Endothelial cell of umbilical vein (primary cell): Measurements from ENCODE around the gene FILIP1L. TPM values are rescaled to one million over a fixed set of nuclear protein-coding genes. Genes with fewer than 3 reads are reported as not detected.

Source experiments
- BruUV-seq: library from RNA; stranded (reverse); fragments of 400-500 nt; replicated peaks from 2 replicates; lab custom pipeline; 2021; lab: Mats Ljungman, UMichigan
- CTCF ChIA-PET: fragments of 300-600, 350-600 bp; sonication (Branson Sonifier 250); formaldehyde crosslinking; loops from one replicate; lab custom pipeline; 2021; ENCODE audit warnings: antibody characterized with exemption, inconsistent platforms; lab: Charles Lee
- POLR2A ChIA-PET: fragments of 300-600, 350-600 bp; sonication (Branson Sonifier 250); formaldehyde crosslinking; loops from one replicate; lab custom pipeline; 2021; ENCODE audit warnings: antibody characterized with exemption, inconsistent platforms; lab: Charles Lee
- DNase-seq: peaks from one replicate; pipeline ENCODE4 v3.0.0-alpha.2; 2011; ENCODE audit warnings: low read depth, low spot score
- FAIRE-seq: peaks from 2 replicates; lab custom pipeline; 2011; peaks lifted over from hg19 to GRCh38; lab: Jason Lieb, UNC
- H2AFZ ChIP-seq: 2 replicates; pipeline ENCODE4 v1.6.0; 2012; ENCODE audit warnings: low read depth, low read length, control low read depth, inconsistent platforms
- H3K27ac ChIP-seq: 2 replicates; pipeline ENCODE4 v1.5.1; 2011; ENCODE audit warnings: low read depth, mild to moderate bottlenecking, control low read depth, low read length, moderate library complexity; ENCODE audit not compliant: insufficient read depth
- H3K27me3 ChIP-seq, 2 experiments: 2 replicates each; pipeline versions ENCODE4 v1.6.0 to v1.6.1; 2011; ENCODE audit warnings: low read length in 2 of 2, mixed read lengths in 1 of 2; ENCODE audit not compliant: control insufficient read depth in 2 of 2, insufficient read depth in 2 of 2
- H3K36me3 ChIP-seq, 2 experiments: 2 replicates in 1 of 2; 3 replicates in 1 of 2; pipeline ENCODE4 v1.5.1; 2011; ENCODE audit warnings: low read length in 2 of 2, mild to moderate bottlenecking in 1 of 2, moderate library complexity in 1 of 2; ENCODE audit not compliant: control insufficient read depth in 2 of 2, insufficient read depth in 2 of 2; ENCODE audit errors: extremely low read depth in 1 of 2
- H3K4me1 ChIP-seq: 3 replicates; pipeline ENCODE4 v1.5.1; 2011; ENCODE audit warnings: mild to moderate bottlenecking, low read length; ENCODE audit not compliant: control insufficient read depth, insufficient read depth; ENCODE audit errors: extremely low read depth
- H3K4me2 ChIP-seq: 2 replicates; pipeline ENCODE4 v1.6.1; 2011; ENCODE audit warnings: low read length, control low read depth, mixed read lengths; ENCODE audit not compliant: insufficient read depth
- H3K4me3 ChIP-seq, 3 experiments: fragments of 200-600 bp in 1 of 3; sonication (generic), shearing (Covaris generic) in 1 of 3; replicated peaks in 1 of 3; 2 replicates each; pipeline ENCODE4 v1.5.1; 2011 to 2016; ENCODE audit warnings: control low read depth in 3 of 3, low read length in 3 of 3, mild to moderate bottlenecking in 2 of 3, inconsistent platforms in 1 of 3, low read depth in 1 of 3, moderate library complexity in 1 of 3; ENCODE audit not compliant: insufficient read depth in 1 of 3
- H3K79me2 ChIP-seq: 2 replicates; pipeline ENCODE4 v1.6.0; 2012; ENCODE audit warnings: low read length, inconsistent platforms; ENCODE audit not compliant: control insufficient read depth, insufficient read depth
- H3K9ac ChIP-seq: replicated peaks from 2 replicates; pipeline ENCODE3; 2011; ENCODE audit warnings: low read length, control low read depth; ENCODE audit not compliant: insufficient read depth; ENCODE audit errors: extremely low read depth
- H3K9me1 ChIP-seq: replicated peaks from 3 replicates; pipeline ENCODE4 v1.6.0; 2011; ENCODE audit warnings: mild to moderate bottlenecking, low read length; ENCODE audit not compliant: control insufficient read depth, insufficient read depth; ENCODE audit errors: extremely low read depth
- H3K9me3 ChIP-seq: replicated peaks from 2 replicates; pipeline ENCODE4 v1.5.1; 2012; ENCODE audit warnings: low read length, inconsistent platforms; ENCODE audit not compliant: control insufficient read depth, insufficient read depth
- H4K20me1 ChIP-seq: replicated peaks from 2 replicates; pipeline ENCODE3; 2011; ENCODE audit warnings: mild to moderate bottlenecking, low read length; ENCODE audit not compliant: control insufficient read depth, insufficient read depth; ENCODE audit errors: extremely low read depth
- EZH2 ChIP-seq: IDR thresholded peaks from 2 replicates; pipeline ENCODE4 v1.6.1; 2012; ENCODE audit warnings: borderline replicate concordance, low read depth, mild to moderate bottlenecking, moderate library complexity, low read length, inconsistent platforms; ENCODE audit not compliant: severe bottlenecking
- FOS ChIP-seq: IDR thresholded peaks from 2 replicates; pipeline ENCODE4 v1.6.1; 2011; ENCODE audit warnings: mild to moderate bottlenecking, low read length, moderate library complexity, borderline replicate concordance; ENCODE audit not compliant: insufficient read depth
- GATA2 ChIP-seq: IDR thresholded peaks from 2 replicates; pipeline ENCODE4 v1.7.0; 2011; ENCODE audit warnings: low read depth, mild to moderate bottlenecking, moderate library complexity, mixed read lengths, low read length; ENCODE audit not compliant: insufficient read length, insufficient read depth
- JUN ChIP-seq: IDR thresholded peaks from 2 replicates; pipeline ENCODE4 v1.6.1; 2011; ENCODE audit warnings: borderline replicate concordance, low read depth; ENCODE audit not compliant: insufficient read length, insufficient read depth
- MYC ChIP-seq: IDR thresholded peaks from one replicate; pipeline ENCODE4 v1.6.1; 2011; ENCODE audit warnings: mild to moderate bottlenecking, low read depth, low read length
- POLR2A ChIP-seq: IDR thresholded peaks from 2 replicates; pipeline ENCODE4 v1.6.1; 2012; ENCODE audit warnings: low read depth, mild to moderate bottlenecking, control low read depth, low read length
- POLR2AphosphoS5 ChIP-seq: IDR thresholded peaks from 2 replicates; pipeline ENCODE4 v1.6.1; 2012; ENCODE audit warnings: low read depth, mild to moderate bottlenecking, control low read depth, low read length, moderate library complexity; ENCODE audit not compliant: insufficient read depth
- dilution Hi-C: fragments of 300-500 bp; cut with MboI; formaldehyde crosslinking; loops from one replicate; pipeline ENCODE4 v1.15.0; 2019; ENCODE audit warnings: low sequenced_read_pairs; ENCODE audit not compliant: extremely low pct_ligation_motif_present
- intact Hi-C: fragments of 100-400 bp; cut with micrococcal nuclease; formaldehyde crosslinking; loops from one replicate; pipeline ENCODE4 v1.10.0; 2022
- polyA plus RNA-seq, 4 experiments: library from polyadenylated mRNA; depleted of rRNA in 3 of 4; stranded (reverse) in 3 of 4; unstranded in 1 of 4; fragments of >200 nt; gene quantifications; 2 replicates each; pipeline versions ENCODE4 v1.2.1 to v1.2.3, GENCODE V29; 2011 to 2012; ENCODE audit warnings: missing spikeins in 1 of 4
- total RNA-seq: library from RNA; stranded (reverse); gene quantifications from 2 replicates; pipeline ENCODE4 v1.2.3, GENCODE V29; 2021
- TF ChIP-seq, protein P1 (sequence below), 2 donors: IDR thresholded peaks; 1 replicate in 1 of 2; 2 replicates in 1 of 2; pipeline ENCODE4 v1.5.1; 2011; ENCODE audit warnings: low read length in 2 of 2, mild to moderate bottlenecking in 2 of 2, moderate library complexity in 2 of 2, control low read depth in 1 of 2, inconsistent platforms in 1 of 2, low read depth in 1 of 2; ENCODE audit not compliant: insufficient read depth in 1 of 2; ENCODE audit errors: extremely low read depth in 1 of 2
- TF ChIP-seq, protein P2 (sequence below): IDR thresholded peaks from 2 replicates; pipeline ENCODE4 v1.6.1; 2011; ENCODE audit not compliant: insufficient read depth, insufficient read length

The FILIP1L gene
- total and polyA plus RNA-seq, 2 donors (not counting 3 experiments of a cell fraction or from before 2014, with no cell fraction given), result 26.0 to 29.9 TPM

DNA sequence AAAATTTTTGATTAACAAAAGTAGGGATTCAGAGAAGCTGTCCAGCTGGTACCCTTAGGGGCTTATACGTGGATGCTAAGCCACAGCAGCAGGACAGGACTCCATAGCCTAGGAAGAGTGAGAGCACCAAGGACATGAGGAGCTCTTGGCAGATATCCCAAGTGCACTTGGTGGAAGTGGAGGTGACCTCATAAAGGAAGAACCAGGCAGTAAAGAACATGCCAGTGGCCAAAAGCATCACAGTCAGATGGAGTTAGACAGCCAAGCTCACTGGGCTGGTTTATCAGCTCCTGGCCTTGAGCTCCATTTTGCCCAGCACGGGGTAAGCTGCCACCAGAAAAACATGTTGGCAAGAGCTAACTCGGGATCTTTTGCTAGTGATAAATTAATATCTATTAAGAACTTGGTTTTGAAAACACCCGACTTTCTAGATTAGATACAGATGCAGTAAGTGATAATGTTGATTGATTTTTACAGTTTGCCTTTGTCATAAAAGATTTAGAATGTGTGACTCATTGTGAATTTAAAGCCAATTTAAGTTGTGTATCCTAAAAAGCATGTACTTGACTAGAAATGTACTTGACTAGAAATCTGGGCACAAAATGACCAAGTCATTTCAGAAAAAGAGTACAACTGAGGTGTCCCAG lies 188.6 kb downstream of the FILIP1L start:
- Histone ChIP-seq H2AFZ (peak overlapping the region; percentile 12), H3K36me3 (no peaks in the 10 kb centered on the region), H4K20me1 (no peaks in the 10 kb centered on the region), H3K27me3 (no peaks in the 10 kb centered on the region), H3K9me3 (no peaks in the 10 kb centered on the region), H3K4me2 (peak overlapping the region; percentile 53), H3K79me2 (peaks cover 5% of the 10 kb centered on the region), H3K4me3 (no peak overlapping the region), H3K27ac (peak overlapping the region; percentile 46), H3K9ac (no peak overlapping the region), H3K9me1 (no peaks in the 10 kb centered on the region), H3K4me1 (peaks cover 24% of the 10 kb centered on the region)
- DNase-seq (peak; percentile 71), FAIRE-seq (peak; percentile 82)
- dilution Hi-C loops, result no loop called here
- ChIA-PET CTCF (interaction anchor here (0.7 to 2.2 kb wide), 11 partner anchors 12 to 391 kb away, joined by 3 to 8 read pairs (median 3); no protein-coding TSS in a partner anchor), POLR2A (interaction anchor here (0.6 kb wide), 1 partner anchor 27 kb away, joined by 3 read pairs; no protein-coding TSS in a partner anchor)
- intact Hi-C loops, result no loop called here
- BruUV-seq, result TSS peak; percentile 82
- no peak for TF ChIP-seq EZH2
- TF ChIP-seq, protein P1, sequence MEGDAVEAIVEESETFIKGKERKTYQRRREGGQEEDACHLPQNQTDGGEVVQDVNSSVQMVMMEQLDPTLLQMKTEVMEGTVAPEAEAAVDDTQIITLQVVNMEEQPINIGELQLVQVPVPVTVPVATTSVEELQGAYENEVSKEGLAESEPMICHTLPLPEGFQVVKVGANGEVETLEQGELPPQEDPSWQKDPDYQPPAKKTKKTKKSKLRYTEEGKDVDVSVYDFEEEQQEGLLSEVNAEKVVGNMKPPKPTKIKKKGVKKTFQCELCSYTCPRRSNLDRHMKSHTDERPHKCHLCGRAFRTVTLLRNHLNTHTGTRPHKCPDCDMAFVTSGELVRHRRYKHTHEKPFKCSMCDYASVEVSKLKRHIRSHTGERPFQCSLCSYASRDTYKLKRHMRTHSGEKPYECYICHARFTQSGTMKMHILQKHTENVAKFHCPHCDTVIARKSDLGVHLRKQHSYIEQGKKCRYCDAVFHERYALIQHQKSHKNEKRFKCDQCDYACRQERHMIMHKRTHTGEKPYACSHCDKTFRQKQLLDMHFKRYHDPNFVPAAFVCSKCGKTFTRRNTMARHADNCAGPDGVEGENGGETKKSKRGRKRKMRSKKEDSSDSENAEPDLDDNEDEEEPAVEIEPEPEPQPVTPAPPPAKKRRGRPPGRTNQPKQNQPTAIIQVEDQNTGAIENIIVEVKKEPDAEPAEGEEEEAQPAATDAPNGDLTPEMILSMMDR (IDR thresholded peaks at IDR 0.05; ENCODE audit: extremely low read depth in 1 of 2, insufficient read depth in 1 of 2, low read depth in 1 of 2, low read length in 2 of 2), result no peak
- no peak for TF ChIP-seq POLR2A
- TF ChIP-seq FOS, result peak; percentile 14
- no peak for TF ChIP-seq POLR2AphosphoS5
- TF ChIP-seq GATA2, result no peak
- no peak for TF ChIP-seq MYC
- TF ChIP-seq, protein P2, sequence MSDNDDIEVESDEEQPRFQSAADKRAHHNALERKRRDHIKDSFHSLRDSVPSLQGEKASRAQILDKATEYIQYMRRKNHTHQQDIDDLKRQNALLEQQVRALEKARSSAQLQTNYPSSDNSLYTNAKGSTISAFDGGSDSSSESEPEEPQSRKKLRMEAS, result no peak
- TF ChIP-seq JUN, result peak; percentile 23
